ENCODE data around the gene ABCB8.
"Not testable (repeated sequence)": the region's sequence is repeated elsewhere in the genome, so short reads cannot be mapped to it uniquely, and the experiment has no call there.

ABCB8 gene

DNA sequence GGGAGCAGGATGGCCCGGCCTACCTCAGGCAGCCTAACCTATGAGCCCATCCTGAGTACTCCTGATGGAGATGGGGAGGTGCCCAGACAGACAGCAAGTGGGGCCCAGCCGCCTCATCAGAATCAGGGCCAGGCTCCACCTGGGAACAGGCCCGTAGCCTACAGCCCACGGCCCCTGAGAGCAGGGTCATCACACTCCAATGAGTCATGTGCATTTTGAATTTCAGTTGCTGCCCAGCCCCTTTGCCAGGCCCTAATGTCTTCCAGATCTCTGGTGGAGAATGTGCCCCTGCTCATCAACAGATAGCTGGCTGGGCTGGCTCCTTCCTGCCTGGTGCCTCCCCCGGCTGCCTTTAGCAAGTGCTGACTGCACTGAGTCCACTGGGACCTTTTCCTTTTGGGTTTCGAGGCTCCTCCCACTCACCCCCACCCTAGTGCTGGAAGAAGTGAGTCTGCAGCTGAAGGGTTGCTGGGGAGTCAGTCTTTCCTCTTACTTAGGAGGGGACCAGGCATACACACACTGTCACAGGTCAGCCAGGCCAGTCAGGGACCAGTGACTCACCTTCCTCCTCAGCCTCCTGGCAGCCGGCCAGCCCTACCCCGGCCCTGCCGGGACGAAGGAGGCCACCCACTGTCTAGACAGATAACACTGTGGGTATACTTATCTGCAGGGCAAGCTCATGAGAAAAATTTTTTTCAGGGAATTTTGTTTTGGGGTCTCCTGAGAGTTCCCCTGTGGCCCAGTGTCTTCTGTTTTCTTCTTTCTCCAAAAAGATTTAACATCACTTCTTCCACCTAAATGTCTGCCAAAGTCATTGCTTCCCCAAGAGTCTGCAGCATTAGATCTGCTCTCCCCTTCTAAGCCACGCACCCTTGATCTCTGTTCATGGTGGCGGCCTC, 10.9 kb downstream of the ABCB8 start:
- peak; percentile 60 for DNase-seq

DNA sequence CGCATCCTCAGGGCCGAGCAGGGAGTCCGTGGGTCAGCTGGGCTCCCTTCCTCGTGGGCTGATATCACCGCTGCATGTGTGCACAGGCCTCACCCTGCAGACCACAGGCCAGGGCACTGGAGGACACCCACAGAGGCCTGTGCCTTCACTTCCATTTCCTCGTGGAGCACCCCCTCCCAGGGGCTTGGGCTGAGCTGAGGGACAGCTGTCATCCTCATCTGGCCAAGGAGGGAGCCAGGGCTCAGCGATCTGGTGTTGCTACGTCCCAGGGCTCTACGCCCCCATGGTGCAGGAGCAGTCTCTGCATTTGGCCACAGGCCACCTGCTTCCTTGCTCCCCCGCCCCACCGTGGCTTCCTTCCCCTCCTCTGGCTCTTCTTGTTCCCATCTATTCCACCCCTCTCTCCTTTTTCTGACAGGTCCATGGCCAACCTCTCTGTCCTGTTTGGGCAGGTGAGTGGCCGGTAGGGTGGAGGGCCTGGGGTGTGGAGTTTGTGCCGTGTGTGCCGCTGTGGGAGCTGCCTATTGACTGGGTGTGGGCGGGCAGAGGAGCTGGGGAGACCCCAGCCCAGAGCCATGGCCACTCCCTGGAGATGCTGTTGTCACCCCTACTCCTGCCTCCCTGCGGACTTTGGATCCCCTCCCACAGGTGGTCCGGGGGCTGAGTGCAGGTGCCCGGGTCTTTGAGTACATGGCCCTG, 11.7 kb downstream of the ABCB8 start:
- no peak for DNase-seq

DNA sequence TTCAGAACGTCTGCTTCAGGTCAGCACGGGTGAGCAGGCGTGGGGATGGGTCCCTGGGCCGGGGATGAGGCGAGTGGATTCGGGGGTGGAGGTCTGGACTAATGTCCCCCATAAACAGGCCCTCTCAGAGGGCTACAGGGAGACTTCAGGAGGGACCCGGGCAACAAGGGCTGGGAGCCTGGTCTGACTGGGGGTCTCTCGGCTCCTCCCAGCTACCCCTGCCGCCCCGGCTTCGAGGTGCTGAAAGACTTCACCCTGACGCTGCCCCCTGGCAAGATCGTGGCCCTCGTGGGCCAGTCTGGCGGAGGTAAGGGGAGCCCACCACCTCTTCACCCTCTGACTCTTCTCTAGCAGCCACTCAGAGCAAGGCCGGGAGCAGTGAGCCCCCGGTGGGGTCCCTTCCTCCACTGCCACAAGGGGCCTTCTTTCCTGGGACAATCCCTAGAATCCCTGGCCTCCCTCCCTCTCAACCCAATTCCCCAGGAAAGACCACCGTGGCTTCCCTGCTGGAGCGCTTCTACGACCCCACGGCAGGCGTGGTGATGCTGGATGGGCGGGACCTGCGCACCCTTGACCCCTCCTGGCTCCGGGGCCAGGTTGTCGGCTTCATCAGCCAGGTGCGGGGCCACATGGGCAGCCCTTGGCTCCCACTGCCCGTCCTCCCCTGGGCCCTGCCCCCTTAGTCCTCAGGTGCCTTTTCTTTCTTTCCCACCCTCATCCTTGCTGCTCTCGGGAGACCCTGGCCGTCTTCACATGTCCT, 12.5 kb downstream of the ABCB8 start:
- DNase-seq = no peak

DNA sequence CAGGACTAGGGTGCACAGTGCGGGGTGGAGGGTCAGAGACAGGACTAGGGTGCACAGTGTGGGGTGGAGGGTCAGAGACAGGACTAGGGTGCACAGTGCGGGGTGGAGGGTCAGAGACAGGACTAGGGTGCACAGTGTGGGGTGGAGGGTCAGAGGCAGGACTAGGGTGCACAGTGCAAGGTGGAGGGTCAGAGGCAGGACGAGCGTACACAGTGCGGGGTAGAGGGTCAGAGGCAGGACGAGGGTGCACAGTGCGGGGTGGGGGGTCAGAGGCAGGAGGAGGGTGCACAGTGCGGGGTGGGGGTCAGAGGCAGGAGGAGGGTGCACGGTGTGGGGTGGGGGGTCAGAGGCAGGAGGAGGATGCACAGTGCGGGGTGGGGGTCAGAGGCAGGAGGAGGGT, 15.2 kb downstream of the ABCB8 start:
- not testable (repeated sequence) for DNase-seq

DNA sequence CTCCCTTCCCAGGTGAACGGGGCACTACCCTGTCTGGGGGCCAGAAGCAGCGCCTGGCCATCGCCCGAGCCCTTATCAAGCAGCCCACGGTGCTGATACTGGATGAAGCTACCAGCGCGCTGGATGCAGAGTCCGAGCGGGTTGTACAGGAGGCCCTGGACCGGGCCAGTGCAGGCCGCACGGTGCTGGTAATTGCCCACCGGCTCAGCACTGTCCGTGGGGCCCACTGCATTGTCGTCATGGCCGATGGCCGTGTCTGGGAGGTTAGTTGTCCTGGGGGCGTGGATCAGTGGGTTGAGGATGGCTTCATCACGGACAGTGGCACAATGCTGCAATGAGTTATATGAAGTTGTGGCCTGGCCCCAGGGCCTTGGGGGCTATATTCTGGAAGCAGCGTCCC, 15.7 kb downstream of the ABCB8 start:
- no peak for DNase-seq

DNA sequence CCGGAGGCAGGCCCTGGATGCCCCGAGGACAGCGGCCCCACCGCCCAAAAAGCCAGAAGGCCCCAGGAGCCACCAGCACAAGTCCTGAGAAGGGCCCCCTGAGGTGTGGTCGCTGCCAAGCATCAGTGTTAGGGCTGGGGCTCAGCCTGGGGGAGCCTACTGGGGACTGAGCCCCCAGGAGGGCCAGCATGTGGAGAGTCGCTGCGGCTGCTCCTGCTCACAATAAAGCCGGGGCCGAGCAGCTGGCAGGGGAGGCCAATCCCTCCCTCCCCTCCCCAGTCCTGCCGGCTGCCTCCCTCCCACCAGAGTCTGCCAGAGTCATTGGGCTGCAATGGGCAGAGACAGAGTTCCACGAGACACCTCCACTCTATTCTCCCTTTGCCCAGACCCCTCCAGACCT, 17.0 kb downstream of the ABCB8 start:
- DNase-seq = no peak

DNA sequence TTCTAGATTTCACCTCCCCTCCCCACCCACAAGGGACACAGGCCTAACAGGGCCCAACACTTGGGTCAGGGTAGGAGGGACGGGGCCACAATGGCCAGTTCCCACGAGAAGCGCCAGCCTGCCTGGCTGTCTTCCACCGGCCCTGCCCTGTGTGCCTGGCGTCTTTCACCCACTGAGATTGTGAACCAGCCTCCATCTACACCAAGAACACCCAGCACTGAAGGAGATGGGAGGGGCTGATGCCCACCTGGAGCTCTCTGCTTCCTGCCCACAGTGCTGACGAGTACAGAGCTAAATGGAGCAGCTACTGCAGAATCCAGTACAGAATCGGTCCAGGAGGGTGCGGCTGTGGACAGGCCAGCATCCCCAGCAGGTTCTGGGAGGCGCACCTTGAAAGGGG, 17.7 kb downstream of the ABCB8 start:
- no peak for DNase-seq

DNA sequence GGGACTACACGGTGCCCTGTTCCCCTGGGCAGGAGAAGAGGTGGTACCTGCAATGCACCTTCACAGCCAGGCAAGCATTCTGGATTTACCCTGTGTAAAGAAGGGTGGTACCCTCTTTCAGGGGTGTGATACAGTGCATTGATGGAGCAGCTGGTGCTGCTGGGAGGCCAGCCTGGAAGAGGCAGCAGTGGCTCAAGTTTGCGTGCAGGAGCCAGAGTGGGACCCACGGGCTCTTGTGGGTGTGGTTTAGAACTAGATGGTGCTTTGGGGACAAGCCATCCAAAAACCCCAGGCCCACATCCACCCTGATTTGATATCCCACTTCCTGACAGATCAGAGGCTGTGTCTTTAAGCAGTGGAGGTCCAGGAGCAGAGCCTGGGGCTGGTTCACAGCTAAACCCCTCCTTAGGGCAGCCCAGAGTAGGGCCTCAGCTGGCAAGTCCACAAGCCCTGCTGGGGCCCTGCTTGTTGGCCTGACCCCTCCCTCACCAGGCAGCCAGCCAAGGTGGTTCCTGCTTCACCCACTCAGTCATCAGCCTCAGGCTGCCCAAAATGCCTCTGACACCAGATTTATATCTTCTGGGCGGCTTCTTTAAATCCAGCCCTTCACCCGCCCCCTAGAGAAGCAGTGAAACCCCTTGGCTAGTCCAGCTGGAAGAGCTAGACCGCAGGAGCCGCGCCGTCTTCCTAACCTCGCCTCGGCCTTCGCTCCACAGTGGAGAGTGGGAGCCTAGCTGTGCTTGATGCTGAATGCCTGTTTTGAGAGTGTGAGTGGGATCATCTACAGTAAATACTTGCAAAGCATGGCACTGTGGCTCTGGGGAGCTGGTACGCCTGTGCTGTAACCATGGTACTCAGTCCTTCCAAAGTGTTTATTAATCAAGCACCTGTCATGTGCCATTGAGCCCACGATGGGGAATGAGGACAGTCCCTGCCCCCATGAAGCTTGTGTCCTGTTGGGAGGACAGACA, 18.6 kb downstream of the ABCB8 start:
- DNase-seq = no peak

DNA sequence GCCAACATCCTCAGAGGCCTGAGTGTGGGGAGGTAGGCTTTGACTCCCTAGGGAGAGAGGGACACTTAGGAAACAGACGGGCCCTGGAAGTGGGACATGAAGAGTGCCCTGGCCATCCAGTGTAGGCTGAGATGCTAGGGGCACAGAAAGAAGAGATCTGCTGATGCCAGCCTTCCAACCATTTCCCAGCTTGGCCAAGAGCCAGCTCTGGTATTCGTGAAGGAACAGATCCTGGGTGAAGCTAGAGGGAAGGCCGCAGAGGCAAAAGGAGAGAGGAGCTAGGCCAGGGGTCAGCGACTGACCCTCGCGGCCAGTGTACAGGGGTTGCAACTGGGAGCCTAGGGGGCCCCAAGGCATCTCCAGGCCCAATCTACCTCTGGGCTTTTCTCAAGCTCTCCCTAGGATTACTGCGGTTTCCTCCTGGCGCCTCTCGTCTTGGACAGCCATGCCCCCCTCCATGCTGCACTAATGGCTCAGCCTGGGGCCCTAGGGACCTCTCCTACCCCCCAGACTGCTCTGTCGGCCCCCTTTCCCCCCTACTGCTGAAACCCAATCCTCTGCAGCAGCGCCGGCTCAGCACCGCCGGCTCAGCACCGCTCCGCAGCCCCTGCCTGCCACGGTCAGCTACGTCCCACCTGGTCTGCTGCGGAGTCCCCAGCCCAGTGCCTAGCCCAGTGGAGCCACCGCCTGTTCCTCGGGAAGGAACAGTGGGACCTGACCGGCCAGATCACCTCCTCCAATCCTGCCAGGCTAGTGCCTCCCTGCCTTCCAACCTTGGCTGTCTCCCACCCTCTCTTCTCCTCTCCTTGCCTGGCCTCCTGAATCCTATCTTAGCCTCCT, 19.9 kb downstream of the ABCB8 start, which contains the start of gene ASIC3:
Gene ASIC3 (plus strand): TSS at position 556 of the 840 bp plus-strand sequence. CDS start 355 bp downstream, outside the sequence.
- DNase-seq = no peak

DNA sequence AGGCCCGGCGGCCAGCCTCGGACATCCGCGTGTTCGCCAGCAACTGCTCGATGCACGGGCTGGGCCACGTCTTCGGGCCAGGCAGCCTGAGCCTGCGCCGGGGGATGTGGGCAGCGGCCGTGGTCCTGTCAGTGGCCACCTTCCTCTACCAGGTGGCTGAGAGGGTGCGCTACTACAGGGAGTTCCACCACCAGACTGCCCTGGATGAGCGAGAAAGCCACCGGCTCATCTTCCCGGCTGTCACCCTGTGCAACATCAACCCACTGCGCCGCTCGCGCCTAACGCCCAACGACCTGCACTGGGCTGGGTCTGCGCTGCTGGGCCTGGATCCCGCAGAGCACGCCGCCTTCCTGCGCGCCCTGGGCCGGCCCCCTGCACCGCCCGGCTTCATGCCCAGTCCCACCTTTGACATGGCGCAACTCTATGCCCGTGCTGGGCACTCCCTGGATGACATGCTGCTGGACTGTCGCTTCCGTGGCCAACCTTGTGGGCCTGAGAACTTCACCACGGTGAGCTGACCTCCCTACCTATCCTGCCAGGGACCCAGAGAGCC, 20.7 kb downstream of the ABCB8 start:
- DNase-seq = no peak

DNA sequence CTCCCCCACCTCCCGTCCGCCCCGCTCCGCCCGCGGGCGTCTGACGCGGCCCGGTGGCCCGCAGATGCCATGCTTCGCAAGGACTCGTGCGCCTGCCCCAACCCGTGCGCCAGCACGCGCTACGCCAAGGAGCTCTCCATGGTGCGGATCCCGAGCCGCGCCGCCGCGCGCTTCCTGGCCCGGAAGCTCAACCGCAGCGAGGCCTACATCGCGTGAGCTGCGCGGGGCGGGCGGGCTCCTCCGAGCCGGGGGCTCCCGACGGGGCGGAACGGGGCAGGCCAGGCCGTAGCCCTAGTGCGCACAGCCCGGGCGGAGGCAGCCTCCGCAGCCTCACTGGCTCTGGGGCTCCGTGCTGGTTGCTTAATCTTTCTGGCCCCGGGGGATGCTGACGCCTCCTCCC, 22.9 kb downstream of the ABCB8 start:
- DNase-seq = peak; percentile 15

DNA sequence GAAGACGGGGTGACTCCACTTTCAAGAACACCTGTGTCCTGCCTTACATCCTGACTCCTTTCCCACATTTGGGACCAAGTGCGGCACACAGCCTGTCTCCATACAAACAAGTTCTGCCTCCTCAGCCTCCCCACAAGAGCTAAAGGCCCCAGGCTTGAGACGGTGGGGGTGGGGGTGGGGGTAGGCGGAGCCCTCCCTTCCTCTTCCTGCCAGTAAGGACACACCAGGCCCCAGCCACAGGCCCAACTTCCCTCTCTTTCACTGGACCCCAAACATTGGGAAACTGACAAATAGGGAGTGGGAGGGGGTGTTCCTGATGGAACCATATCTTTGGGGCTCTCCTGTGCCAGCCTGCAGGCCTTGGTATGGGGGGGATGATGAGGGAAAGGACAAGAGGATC, 24.8 kb downstream of the ABCB8 start:
- no peak for DNase-seq

DNA sequence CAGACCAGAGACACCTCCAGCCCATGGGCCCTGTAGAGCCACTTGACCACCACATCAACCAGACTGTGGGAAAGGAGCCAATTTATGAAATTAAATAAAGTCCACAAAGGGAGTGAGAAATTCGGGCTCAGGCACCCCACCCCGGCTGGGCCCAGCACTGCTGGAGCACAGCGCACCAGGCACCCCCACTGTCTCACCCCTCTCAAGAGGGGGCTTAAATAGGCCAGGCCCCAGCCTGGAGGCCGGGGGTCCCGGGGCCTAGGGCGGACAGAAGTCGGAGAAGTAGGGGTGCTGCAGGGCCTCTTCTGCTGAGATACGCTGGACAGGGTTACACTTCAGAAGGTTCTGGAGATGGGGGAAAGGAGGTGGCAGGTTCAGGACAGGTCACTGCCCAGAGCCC, 25.5 kb downstream of the ABCB8 start:
- DNase-seq = no peak

DNA sequence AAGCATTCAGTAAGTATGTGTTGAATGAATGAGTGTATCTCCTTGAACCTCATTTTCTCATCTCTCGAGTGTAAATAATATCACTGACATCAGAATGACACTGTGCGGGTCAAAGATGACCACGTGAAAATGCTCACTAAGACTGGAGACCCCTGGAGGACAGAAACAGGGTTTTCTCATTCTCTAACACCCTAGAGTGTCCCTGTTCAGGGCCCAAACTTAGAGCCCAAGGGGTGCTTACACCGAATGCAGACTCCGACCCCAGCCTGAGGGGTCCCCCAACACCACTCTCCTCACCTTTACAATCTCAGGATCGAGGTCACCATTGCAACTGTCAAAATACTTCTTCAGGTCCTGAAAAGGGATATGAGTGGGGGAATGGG, 28.0 kb downstream of the ABCB8 start:
- DNase-seq = no peak

DNA sequence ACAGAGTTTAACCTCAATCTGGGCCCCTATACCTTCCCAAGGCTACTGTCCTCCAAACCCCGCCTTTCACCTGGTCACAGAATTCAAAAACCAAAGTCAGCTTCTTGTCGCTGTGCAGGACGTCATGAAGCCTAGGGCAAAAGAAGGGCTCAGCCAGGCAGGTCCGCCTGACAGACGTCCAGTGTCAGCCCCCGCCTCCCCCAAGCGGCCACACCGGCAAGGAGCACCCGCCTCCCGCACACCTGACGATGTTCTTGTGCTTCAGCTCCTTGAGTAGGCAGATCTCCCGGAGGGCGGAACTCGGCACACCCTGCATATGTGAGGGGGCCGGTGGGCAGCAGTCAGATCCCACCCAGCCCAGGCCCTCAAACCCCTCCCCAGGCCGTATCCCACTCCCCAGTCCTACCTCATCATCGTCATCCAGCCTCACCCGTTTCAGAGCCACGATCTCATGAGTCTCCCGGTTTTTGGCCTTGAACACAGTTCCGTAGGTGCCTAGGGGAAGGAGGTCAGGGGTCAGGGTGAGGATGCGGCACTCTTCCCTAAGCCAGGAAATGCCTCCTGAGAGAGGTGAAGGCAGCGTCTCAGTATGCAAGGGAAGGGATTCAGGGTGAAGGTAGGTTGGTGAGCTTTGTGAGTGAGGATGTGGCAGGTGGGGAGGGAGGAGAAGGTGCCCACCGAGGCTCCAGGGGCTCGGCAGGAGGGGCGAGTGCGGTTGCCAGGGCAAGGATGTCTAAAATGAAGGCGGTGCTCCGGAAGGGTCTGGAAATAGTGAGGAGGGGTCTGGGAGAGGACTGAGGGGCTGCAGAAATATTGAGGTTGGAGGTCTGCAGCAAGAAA, 28.6 kb downstream of the ABCB8 start:
- no peak for DNase-seq

DNA sequence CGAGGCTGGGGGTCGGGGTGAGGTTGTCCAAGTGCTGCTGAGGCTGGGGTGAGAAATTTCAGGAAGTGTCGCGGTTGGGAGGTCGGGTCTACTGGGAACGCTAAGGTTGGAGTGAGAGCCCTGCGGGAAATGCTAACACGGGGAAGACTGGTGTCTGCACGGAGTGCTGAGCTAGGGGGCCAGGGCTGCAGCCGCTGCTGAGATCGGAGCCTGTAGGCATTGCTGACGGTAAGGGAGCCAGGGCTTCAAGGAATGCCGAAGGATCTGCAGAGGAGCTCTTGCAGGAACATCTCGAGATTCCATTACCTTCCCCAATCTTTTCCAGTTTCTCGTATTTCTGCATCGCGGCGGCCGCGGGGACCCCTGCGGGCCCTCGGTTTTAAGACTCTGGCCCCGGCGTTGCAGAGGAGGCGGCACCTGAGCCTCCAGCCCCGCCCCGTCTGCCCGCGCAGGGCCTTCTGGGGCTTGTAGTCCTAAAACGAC, 29.3 kb downstream of the ABCB8 start, which contains the start of gene CDK5:
Gene CDK5 (minus strand): TSS at position 392 of the 483 bp plus-strand sequence. CDS start 49 bp downstream, at position 343.
- no peak for DNase-seq

DNA sequence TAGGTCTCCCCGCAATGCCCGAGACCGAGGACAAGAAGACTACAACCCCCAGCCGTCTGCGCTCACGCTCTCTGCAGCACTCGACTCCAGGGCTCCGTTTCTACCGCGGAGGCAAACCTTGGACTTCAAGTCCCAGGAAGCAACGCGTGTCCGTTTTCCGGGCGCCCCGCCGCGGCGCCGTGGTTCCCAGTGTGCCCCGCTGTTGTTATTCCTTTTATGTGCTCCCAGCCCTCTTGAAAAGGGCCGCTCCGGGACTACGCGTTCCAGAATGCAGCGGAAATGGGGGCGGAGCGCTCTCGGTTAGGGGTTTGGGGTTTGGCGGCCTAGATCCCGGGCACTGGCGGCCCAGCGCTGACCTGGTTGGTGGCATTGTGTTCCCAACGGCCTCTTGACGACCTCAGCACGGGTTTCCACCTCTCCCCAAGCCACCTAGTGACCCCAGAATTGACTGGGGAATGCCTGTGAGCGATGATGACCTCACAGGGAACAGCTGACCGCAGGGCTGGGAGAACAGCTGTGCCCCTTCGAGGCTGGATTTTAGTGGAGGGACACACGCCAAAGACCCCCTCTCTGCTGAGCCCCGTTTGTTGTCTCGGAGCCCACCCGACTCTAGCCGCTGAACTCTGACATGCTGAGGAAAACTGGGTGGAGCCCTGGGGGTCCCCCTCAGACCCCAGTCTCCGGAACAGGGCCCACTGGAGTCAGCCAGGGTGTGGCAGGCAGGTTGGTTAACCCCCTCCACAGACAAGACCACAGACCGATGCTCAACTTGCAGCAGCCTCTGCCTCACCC, 29.9 kb downstream of the ABCB8 start:
- peak; percentile 93 for DNase-seq

DNA sequence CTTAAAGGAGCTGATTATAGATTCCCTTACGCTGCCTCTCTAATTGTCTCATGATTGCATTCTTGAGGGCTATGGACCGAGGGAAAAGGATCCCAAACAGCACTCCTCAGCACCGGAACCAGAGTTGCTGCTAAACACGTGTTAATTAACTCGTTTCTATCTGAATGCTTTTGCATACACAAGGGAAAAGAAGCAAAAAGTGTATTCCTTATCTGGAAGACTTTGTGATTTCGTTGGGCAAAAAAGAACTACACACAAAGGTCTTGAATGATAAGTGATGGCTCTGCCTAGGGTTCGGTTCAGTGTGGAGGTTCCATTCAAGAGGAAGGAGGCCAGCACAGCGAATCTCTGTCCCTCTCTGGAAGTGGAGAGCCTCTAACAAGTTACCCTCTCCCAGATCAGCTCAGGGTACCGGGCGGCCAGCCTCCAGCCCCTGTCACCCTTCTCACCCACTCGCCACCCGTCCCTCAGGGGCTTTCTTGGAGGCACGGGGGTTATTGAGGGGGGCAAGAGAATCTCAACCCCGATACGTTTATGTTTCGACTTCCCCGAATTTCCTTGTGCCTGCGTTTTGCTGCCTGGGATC, 30.6 kb downstream of the ABCB8 start:
- DNase-seq = no peak

Measured in activated T-cell treated with anti-CD3 and anti-CD28 coated beads for 4 hours (primary cell).